GM11168 (cell line): ENCODE data around the gene KCNK4.

Experiments used
- in situ Hi-C: fragments of 300-500 bp; cut with MboI; formaldehyde crosslinking; loops from one replicate; pipeline ENCODE4 v1.12.0; 2022; ENCODE audit warnings: low sequenced_read_pairs; ENCODE audit not compliant: unreplicated experiment

Gene KCNK4

DNA sequence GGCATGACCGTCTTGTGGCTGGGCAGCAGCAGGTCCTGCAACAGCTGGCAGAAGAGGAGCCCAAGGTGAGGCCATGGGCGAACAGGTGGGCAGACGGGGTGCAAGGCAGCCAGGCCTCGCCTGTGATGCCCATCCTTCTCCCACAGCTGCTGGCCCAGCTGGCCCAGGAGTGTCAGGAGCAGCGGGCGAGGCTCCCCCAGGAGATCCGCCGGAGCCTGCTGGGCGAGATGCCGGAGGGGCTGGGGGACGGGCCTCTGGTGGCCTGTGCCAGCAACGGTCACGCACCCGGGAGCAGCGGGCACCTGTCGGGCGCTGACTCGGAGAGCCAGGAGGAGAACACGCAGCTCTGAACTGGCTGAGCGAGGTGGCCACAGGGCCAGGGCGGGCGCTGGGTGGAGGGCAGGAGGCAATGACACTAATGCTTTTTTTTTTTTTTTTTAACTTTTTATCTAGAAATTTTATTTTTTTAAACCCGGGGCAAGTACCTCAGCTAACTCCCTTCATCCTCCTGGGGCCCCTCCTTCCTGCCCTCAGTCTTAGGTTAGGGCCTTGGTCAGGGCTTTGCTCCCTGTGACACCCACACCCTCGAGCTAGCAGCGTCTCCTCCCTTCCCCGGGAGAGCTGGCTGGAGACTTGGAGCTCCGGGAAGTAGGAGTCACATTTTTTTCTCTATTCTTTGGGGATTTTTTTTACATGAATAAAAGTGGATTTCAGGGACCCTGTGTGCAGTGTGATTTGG is 23.7 kb upstream of the KCNK4 start:
- in situ Hi-C loops = no loop called here

DNA sequence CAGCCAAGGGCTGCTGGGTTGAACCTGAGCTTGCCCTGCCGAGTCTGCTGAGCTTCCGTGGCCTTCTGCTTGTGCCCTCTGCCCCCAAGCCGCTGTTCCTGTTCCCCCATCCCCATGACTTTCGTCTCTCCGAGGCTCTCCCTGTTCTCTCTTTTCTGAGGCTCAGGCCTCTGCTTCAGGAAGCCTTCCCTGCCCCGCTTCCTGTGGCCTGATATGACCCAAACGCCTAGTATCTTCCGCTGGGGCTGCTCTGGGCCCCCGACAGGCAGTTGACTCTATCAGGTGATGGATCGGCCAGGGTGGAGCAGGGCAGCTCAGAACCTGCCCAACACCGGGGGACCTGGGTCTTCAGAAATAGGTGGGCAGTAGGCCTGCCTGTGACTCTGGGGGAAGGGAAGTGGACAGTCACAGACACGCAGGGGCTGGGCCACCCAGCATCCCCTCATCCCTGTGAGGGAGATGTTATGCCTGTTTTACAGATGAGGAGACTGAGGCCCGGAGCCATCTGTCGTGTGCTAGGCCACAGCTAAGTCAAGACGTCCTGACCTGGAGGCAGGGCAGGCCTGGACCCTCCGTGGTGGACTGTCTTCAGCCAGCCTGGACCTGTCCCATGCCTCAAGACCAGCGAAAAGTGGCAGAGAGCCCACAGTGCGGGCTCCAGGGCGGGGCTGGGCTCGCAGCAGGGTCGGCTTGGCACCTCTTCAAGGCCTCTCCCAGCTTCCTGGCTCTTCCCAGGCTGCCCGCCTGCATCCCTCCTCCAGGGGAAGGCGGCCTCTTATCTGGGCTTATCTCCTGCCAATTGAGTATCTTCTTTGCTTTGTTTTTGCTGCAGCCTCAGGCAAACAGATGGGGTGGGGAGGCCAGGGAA is 22.8 kb upstream of the KCNK4 start:
- in situ Hi-C loops = no loop called here

DNA sequence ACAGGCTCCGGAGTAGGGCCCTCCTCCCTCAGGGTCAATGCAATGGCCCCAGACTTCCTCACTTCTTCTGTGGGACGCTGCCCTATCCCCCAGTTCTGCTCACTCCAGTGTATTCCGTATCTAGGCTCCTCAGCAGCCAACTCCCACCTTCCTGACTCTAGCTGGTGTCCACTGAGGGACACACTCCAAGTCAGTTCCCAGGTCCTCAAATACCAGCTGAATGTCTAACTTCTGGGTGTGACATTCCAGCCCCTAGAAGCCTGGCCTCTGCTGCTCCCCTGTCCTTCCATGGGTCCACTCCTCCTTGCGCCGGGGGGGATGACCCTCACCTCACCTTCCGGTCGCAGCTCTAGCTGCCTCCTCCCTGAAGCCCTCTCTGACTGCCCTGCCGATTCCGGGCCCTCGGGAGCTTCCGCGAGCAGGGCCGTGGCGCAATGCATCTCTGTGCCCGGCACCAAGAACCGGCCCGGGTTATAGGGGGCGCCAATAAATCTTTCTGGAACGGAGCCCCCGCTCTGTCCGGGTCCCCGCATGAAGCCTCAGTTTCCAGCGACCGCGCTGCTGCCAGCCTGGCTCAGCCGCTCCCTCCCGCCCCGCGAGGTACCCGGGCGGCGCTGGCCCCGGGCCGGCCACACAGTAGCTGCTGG is 22.1 kb upstream of the KCNK4 start:
- in situ Hi-C loops = no loop called here

DNA sequence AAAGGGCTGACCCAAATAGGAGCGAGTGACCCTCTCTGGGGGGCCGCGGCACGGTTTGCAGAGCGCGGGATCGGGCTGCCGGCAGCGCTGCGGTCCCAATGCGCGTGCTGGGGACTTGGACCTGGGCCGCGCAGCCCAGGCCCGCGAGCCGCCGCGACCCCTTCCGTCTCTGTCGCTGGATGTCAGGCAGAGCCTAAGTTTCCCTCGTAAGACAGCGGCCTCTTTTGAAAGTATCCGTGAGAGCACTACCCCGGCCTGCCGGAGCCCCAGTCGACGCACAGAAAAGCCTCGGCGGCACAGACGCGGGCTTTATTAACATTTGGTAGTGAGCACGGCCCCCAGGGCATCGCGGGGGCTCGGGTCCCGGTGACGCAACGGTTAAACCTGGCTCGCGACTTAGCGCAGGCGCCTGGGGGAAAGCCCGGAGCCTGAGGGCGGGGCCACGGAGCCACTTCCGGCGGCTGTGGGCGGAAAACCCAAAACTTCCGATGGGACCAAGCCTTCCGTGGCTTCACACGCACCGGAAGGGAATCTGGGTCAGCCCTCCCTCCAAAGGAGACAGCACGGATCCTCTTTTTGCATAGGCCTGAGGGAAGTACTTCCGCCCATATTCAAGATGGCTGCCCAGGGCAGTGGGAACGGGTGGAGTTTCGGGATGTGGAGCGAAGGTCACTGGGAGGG is 21.4 kb upstream of the KCNK4 start:
- in situ Hi-C loops = no loop called here

DNA sequence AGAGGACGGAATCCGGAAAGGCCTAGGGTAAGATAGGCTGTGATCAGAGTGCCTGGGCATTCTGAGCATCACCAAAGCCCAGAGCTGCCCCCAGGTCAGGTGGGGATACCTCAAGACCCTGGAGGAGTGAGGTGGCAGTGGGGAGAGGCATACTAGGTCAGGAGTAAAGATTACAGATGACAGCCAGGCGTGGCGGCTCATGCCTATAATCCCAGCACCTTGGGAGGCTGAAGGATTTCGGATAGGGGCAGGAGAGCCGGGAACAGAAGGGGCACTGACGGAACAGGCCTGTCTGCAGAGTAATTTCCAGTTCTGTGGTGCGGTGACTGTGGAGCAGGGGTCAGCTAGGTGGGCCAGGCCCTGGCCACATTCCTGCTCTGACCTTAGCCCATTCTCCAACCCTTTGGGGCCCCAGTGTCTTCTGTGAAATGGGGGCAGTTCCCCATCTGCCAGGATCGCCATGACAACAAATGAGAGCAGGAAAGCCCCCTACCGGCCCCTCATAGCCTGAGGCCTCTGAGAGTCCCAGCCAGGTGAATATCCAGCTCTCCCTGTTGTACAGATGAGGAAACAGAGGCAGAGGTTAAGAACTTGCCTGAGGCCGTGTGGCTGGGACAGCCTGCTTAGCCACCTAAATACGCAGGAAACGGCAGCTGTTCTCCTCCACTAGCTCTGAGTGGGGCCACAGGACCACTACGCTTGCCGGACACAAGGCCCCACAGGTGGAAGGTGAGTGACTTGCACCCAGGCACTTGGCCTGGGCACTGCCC is 15.9 kb upstream of the KCNK4 start:
- in situ Hi-C loops = no loop called here

DNA sequence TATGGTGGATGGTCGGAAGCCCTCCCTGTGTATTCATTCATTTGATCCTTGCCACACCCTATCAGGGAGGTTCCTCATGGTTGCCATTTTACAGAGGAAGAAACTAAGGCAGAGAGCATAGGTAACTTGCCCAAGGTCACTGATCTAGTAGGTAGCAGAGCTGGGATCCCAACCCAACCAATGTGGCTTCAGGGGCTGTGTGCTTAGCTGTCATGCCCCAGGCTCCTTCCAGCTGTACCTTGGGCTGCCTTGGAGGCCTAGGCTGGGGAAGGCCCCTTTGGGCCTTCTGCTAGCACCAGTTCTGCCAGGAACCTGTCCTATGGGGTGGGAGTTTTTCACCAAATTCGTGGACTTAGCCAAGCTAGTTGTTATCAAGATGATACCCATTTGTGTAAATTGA is 15.3 kb upstream of the KCNK4 start:
- in situ Hi-C loops = no loop called here

DNA sequence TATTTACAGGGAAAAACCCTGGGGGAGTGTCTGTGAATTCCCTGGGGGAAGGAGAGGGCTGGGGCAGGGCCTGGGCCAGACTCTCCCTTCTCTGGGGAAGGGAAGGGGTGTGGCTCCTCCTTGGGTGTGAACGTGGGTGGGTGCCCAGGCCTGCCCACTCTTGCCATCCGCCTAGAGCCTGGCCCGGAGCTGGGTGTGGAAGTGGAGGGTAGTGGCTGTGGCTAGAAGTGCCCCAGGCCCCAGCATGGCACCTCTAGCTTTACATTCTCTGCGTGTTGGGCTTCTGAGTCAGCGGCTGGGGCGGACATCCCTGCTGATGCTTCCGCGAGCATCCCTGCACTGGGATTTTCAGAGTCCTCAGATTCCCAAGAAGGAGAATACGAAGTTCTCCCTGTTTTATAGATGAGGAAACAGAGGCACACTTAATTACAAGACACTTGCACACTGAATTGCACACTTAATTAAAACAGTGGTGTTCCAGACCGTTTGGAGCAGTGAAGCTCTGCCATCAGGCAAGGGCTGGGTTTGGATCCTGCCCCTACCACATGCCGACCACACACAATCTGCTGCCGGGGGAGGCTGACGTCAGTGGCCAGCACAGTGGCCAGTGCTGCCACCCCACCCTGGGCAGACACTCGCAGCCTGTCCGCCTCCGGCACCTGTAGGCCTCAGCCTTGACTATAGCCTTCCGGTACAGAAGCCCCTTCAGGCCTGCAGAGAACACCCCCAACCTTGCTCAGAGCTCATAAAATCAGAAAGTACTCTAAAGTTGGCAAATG is 14.3 kb upstream of the KCNK4 start:
- in situ Hi-C loops = no loop called here

DNA sequence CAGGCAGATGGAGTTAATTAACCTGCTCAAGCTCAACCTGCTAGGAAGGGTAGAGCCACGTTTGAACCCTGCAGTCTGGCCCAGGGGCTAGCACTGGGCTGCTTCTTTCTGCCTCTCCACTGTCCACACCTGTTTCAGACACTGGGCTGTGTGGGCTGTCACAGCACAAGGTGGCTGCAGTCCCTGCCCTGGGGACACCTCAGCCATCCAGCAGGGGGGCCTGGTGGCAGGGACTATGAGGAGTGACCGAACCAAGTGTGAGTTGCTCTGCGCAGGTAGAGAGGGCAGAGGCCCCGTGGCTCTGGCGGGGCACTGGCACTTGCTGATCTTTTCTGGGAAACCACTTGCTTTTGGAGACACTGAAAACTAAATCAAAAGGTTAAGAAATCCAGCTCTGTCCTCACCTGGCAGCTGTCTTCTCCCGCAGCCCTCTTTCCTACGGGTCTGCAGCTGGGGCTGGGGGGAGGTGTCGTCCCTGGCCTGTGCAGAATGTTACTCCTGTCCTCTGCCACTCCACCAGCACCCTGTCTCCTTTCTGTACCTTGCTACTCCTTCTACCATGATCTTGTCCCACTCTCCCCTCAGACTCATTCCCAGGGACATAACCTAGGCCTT is 12.4 kb upstream of the KCNK4 start:
- in situ Hi-C loops = no loop called here

DNA sequence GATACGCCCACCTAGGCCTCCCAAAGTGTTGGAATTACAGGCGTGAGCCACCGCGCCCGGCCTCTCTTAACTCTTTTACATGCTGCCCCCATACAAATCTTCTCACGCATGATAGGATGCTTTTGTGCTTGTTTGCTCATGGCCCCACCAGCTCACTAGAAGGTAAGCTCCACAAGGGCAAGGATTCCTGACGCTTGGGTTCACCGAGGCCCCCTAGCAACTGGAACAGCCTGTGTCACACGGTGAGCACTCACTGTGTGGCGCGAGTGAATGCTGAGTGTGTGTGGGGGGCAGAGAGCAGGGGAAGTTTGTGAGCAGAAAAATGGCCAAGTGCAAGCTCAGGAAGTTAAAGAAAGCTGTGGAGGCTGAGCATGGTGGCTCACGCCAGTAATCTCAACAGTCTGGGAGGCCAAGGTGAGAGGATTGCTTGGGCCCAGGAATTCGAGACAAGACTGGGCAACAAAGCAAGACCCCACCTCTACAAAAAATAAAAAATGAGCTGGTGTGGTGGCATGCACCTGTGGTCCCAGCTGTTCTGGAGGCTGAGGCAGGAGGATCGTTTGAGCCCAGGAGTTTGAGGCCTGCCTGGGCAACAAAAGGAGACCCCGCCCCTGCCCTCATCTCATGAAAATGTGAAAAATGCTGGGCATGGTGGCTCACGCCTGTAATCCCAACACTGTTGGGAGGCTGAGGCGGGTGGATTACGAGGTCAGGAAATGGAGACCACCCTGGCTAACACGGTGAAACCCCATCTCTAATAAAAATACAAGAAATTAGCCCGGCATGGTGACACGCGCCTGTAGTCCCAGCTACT is 8.9 kb upstream of the KCNK4 start:
- in situ Hi-C loops = no loop called here

DNA sequence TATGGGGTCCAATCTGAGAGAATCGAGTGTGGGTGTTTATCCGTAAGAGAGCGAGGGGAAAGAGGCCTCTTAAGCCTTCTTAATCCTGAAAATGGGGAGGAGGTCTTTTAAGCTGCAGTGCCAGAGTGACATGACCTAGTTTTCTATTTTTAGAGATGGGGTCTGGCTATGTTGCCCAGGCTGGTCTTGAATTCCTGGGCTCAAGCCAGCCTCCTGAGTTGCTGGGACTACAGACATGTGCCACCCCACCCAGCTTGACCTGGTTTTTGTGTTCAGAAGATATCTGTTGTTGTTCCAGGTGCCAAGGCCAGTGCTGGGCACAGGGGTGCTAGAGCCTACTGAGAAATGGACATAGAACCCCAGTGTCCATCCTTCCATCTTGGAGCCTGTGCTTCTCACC is 8.0 kb upstream of the KCNK4 start:
- in situ Hi-C loops = no loop called here

DNA sequence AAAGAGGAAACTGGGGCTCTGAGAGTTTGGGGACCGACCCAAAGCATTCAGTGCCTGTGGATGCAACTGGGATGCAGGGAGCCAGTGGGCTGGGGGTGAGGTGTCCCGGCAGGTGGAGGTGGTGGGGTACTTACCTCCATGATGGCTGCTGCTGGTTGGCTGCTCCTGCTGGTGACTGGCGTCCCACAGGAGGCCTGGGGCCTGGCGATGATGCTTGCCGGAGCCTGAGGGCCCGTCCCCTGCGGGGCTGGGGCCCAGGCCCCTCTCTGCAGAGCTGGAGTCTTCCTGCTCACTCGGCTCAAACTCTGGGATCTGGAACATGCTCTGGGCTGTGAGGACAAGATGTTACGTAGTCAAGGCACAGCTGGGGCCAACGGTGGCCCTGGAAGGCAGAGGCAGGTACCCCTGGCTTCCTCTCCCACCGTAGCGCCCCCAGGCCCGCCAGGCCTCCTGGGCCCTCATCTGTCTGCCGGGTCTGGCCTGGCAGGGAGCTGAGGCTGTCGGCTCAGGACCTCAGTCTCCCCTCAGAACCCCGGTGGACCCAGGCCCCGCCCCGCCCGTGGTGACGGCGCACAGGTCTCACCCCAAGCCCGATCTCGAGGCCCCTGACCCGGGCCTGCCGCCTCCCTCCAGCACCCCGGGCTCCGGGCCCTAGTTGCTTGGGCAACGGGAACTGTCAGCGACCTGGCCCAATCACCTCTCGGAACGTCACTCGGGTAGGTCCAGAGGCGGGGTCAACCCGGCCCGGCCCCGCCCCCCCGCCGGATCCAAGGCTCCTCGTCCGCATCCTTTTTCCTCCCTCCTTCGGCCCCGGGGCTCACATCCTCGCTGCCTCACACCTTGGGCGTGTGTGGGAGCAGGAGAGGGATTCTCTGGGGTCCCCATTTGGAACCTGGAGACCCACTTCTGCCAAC is 6.8 kb upstream of the KCNK4 start, which contains the start of gene BAD:
BAD (minus strand) TSS at position 618 of the 914 bp plus-strand sequence; CDS start at position 321, 297 bp downstream.
- in situ Hi-C loops = no loop called here

DNA sequence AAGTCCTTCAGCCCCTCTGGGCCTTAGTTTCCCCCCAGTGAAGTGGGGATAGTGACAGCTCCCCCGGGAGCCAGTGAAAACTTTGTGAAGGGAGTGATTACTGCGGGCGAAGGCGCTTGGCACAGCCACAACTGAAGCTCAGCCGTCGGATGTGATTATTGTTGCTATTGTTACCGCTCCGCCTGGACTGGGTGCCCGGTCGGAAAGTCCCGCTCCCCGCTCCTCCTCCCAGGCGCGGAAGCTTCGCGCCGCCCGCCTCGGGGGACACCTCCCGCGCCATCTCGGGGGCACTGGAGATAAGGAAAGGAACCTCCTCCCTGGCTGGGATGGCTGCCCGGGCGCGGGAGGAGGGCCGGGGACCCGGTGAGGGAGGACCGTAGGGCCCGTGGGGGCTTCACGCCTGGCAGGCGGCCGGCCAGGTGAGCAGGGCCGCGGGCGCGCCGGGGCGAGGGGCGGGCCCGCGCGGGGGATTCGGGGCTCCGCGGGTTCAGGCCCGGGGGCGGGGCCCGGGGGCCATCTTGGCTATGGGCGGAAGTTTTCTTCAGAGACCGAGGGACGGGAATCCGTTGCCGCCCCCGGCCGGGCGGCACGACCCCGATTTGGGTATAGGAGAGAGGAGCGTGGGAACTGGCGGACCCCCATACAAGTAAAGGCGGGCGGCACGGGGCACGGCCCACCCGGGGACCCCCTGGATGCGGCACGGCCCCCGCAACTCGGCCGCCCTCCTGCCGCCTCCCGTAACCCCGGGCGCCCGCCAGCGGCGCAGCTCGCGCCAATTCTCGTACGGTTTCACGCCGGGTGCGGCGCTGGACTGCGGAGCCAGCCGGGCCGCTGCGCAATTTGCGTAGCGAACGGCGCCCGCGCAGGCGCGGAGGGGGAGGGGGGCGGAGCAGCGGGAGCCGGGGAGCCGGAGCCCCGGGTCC is 5.9 kb upstream of the KCNK4 start, which contains the start of gene GPR137:
GPR137 (plus strand) TSS at position 887 of the 923 bp plus-strand sequence. CDS start 677 bp downstream, outside the sequence.
- in situ Hi-C loops = no loop called here

DNA sequence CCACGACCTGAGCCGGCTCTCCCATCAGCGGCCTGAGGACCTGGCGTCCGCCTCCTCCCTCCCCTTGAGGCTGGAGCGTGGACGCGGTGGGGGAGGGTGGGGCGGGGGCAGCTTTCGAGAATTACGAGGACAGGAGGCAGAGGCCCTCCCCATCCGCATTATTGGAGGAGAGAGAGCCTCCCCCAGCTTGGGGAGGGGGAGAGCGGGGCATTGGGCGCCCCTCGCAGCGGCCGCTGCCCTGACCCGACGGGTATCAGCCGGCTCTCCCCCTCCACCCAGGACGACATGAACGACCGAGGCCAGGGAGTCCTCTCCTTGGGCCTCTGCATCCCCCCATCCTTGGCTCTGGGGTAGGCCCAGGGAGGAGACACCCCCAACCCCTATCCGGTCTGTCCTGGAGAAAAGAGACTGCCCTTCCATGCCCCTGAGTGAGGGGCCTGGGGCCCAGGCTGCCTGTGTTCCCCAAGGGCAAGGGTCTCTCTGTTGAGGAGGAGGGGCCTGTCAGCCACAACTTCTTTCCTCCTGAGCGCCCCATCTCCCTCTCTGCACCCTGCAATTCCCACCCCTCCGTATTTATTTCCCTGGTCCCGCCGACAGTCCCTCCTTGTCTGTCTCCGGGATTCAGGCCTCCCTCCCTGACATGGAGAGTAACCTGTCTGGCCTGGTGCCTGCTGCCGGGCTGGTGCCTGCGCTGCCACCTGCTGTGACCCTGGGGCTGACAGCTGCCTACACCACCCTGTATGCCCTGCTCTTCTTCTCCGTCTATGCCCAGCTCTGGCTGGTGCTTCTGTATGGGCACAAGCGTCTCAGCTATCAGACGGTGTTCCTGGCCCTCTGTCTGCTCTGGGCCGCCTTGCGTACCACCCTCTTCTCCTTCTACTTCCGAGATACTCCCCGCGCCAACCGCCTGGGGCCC is 5.0 kb upstream of the KCNK4 start:
- in situ Hi-C loops = no loop called here

DNA sequence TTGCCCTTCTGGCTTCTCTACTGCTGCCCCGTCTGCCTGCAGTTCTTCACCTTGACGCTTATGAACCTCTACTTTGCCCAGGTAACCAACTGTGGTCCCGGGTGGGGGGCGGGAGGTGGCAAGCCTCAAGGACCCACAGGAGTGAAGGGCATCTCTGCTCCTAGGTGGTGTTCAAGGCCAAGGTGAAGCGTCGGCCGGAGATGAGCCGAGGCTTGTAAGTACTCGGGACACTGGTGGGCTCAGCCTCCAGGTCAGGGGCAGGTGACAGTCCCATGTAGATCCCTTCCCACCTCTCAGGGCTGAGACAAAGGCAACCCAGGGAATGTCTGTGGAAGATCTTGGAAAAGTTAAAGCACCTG is 4.3 kb upstream of the KCNK4 start:
- in situ Hi-C loops = no loop called here
